Astrocyte of the spinal cord (primary cell): ENCODE measurements around the gene SH3D21.

Source experiments
- DNase-seq: peaks from one replicate; pipeline ENCODE4 v3.0.0; 2011; ENCODE audit warnings: low read depth, low spot score
- H3K4me3 ChIP-seq: 2 replicates; pipeline ENCODE4 v1.5.1; 2011; ENCODE audit warnings: low read depth, mild to moderate bottlenecking, low read length, moderate library complexity
- in situ Hi-C: cut with HindIII; loops from 2 replicates; pipeline ENCODE4 v1.10.0; 2017; ENCODE audit warnings: low sequenced_read_pairs
- TF ChIP-seq, protein P1 (sequence below): IDR thresholded peaks from 2 replicates; pipeline ENCODE4 v1.5.1; 2012; ENCODE audit warnings: low read depth, mild to moderate bottlenecking, low read length, inconsistent platforms

The SH3D21 gene

DNA sequence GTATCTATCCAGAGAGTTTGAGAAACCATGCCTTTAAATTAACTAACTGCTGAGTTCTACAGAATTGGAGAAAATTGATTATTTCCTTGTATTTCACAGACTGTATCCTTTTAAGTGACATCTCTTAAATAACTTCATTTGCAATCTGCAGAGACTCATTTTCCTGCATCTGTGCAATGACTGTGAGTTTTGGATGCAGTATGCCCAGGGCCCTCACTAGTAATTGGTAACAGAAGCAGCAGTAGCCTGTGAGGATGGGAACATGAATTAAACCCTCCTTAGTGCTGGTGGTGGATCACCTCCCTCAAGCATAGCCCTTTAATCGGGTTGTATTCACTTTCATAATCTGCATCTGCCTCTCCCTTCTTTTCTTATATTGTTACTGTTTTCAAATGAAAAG, 21.7 kb upstream of the SH3D21 start:
- DNase-seq: no peak
- in situ Hi-C loops: loop anchor here (25.0 kb wide), 1 partner anchor 147 kb away; the partner anchor contains the start of genes COL8A2 and TRAPPC3
- TF ChIP-seq, protein P1, sequence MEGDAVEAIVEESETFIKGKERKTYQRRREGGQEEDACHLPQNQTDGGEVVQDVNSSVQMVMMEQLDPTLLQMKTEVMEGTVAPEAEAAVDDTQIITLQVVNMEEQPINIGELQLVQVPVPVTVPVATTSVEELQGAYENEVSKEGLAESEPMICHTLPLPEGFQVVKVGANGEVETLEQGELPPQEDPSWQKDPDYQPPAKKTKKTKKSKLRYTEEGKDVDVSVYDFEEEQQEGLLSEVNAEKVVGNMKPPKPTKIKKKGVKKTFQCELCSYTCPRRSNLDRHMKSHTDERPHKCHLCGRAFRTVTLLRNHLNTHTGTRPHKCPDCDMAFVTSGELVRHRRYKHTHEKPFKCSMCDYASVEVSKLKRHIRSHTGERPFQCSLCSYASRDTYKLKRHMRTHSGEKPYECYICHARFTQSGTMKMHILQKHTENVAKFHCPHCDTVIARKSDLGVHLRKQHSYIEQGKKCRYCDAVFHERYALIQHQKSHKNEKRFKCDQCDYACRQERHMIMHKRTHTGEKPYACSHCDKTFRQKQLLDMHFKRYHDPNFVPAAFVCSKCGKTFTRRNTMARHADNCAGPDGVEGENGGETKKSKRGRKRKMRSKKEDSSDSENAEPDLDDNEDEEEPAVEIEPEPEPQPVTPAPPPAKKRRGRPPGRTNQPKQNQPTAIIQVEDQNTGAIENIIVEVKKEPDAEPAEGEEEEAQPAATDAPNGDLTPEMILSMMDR: no peak
- H3K4me3 ChIP-seq: no peak overlapping the region

DNA sequence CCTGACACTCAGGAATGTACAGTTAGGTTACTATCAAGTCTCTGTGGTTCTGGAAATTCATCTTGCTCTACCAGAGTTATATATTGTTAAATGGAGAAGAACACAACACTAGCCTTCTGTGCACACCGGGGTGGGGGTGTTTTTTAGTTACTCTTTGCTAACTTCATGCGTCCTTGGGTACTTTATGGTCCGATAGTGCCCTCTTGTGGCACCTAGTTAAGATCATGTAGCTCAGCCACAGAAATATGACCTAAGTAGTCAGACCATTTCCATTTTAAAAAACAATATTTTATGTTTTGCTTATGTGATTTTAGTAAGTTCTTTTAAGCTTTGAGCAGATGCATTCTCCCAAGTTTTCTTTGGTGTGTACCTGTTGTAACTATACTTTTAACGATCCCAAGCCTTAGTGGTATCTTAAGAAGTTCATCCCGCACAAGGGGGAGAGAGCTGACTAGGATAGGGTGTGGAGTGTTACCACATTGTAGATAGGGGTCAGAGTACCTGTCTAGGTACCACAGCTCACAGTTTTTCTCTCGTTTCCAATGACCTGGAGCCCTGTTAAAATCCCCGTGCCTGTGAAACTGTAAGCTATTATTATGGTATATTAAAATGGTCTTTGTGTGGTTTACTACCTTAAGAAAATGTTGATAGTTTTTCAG, 20.6 kb upstream of the SH3D21 start:
- in situ Hi-C loops: loop anchor here (25.0 kb wide), 1 partner anchor 148 kb away; the partner anchor contains the start of genes COL8A2 and TRAPPC3
- TF ChIP-seq, protein P1: peak; percentile 66
- H3K4me3 ChIP-seq: no peak overlapping the region
- peak; percentile 88 for DNase-seq

DNA sequence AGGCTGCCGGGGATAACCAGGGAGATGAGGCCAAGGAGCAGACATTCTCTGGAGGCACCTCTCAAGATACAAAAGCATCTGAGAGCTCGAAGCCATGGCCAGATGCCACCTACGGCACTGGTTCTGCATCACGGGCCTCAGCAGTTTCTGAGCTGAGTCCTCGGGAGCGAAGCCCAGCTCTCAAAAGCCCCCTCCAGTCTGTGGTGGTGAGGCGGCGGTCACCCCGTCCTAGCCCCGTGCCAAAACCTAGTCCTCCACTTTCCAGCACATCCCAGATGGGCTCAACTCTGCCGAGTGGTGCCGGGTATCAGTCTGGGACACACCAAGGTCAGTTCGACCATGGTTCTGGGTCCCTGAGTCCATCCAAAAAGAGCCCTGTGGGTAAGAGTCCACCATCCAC, 19.4 kb upstream of the SH3D21 start:
- DNase-seq: no peak
- TF ChIP-seq, protein P1: no peak
- no peak overlapping the region for H3K4me3 ChIP-seq
- in situ Hi-C loops: loop anchor here (25.0 kb wide), 1 partner anchor 150 kb away; the partner anchor contains the start of genes COL8A2 and TRAPPC3

DNA sequence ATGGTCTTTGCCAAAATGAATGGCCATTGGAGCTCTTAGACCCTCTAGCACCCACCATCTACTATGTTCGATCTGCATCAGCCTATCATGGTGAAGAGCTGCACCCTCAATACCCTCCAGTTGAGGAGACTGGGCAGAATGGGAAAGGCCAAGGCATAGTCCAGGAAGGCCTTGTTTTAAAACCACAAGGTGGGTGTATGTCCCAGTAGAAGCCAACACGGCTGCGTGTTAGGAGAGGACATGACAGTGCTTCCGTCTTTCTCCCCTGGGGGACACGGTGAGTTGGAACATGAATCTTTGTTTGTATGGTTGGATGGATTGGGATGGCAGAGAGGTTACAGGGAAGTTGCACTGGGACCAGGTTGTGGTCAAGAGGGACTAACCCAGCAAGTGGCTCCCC, 18.6 kb upstream of the SH3D21 start:
- no peak overlapping the region for H3K4me3 ChIP-seq
- in situ Hi-C loops: loop anchor here (25.0 kb wide), 1 partner anchor 150 kb away; the partner anchor contains the start of genes COL8A2 and TRAPPC3
- TF ChIP-seq, protein P1: no peak
- DNase-seq: no peak

DNA sequence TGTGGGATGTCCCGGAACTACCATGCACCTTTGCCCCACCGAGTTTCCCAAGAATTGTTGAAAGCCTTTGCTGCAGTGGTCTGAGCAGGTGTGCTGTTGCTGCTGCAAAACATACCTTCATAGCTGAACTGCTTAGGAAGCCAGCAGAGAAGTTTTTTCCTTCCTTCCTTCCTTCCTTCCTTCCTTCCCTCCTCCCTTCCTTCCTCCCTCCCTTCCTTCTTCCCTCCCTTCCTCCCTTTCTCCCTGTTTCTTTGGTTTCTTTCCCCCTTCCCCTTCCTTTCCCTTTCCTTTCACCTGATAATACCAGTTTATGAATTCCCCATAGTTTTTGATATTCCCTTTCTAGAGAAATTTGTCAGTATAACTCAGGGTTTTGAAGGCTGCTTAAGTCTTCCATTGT, 10.8 kb upstream of the SH3D21 start:
- no peak overlapping the region for H3K4me3 ChIP-seq
- TF ChIP-seq, protein P1: no peak
- no peak for DNase-seq
- in situ Hi-C loops: loop anchor here (25.0 kb wide), 1 partner anchor 158 kb away; the partner anchor contains the start of genes COL8A2 and TRAPPC3

DNA sequence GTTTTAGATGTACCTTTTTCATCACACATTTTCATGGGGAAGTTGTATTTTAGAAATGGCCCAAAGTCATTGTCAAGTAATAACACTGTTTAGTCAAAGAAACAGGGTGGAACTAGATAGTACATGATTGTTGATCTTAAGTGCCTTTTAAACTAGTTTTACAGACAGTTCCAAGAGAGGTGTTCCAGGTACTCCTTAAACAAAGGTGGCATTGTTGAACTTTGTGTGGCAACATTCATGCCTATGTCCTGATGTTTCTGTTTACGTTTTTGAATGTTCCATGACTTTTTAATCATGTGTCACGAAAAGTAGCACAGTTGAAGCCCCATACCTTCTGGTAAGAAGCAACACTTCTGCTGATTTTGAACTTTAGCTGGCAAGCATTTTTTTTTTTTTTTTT, 9.1 kb upstream of the SH3D21 start:
- in situ Hi-C loops: loop anchor here (25.0 kb wide), 1 partner anchor 160 kb away; the partner anchor contains the start of genes COL8A2 and TRAPPC3
- TF ChIP-seq, protein P1: no peak
- DNase-seq: no peak
- H3K4me3 ChIP-seq: no peak overlapping the region
